ENCODE results near the gene ESF1.

DNA sequence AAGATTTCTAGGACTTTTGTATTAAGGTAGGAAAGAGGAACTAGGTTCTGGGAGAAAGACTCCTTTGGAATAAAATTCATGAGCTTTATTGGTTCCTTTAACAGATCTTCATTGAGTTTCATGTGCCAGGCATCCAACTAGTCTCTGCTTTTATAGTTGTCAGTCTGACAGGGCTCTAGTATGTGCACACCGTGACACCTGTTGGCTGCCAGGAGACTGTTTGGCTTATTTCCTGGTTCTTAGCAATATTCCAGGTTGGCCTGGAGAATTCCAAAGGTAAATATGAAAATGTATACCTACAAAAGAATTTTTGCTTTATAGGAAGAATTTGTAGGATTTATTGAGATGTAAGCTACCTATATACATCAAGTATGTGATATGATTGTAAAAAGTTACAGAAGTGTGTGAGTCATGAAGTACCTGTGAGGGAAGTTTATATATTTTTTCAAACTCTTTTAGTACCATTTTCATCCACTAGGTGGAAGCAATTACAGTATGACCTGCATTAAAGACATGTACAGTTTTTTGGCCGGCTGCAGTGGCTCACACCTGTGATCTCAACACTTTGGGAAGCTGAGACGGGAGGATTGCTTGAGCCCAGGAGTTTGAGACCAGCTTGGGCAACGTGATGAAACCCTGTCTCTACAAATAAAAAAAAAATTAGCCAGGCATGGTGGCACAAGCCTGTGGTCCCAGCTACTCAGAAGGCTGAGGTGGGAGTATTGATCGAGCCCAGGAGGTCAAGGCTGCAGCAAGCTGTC, 35.3 kb upstream of the ESF1 start:
- TF ChIP-seq, protein P1, sequence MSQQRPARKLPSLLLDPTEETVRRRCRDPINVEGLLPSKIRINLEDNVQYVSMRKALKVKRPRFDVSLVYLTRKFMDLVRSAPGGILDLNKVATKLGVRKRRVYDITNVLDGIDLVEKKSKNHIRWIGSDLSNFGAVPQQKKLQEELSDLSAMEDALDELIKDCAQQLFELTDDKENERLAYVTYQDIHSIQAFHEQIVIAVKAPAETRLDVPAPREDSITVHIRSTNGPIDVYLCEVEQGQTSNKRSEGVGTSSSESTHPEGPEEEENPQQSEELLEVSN (IDR thresholded peaks at IDR 0.05; ENCODE audit: borderline replicate concordance, low read depth), result no peak
- TF ChIP-seq MYC (IDR thresholded peaks at IDR 0.05; ENCODE audit: borderline replicate concordance, low read length), result no peak
- TF ChIP-seq RAD21 (conservative IDR thresholded peaks at IDR 0.05 in 1 of 2, IDR thresholded peaks at IDR 0.05 in 1 of 2), result peak; percentile 57

Data from A549 (cell line).